HFFc6 (cell line): ENCODE measurements around the gene COL23A1. TPM values are rescaled to one million over a fixed set of nuclear protein-coding genes. Genes with fewer than 3 reads are reported as not detected.

Source experiments
- DNase-seq: peaks from one replicate; pipeline ENCODE4 v3.0.0-alpha.2; 2018
- H3K27ac Mint-ChIP-seq: 2 replicates; pipeline ENCODE4 v1.8.0; 2020; ENCODE audit warnings: mild to moderate bottlenecking, mixed read lengths
- H3K27me3 Mint-ChIP-seq: 2 replicates; pipeline ENCODE4 v1.8.0; 2021; ENCODE audit warnings: mild to moderate bottlenecking, moderate library complexity, mixed read lengths; ENCODE audit not compliant: insufficient read depth
- H3K36me3 Mint-ChIP-seq: 2 replicates; pipeline ENCODE4 v1.8.0; 2021; ENCODE audit warnings: low read depth, mixed read lengths
- H3K4me1 Mint-ChIP-seq: 2 replicates; pipeline ENCODE4 v1.8.0; 2020; ENCODE audit warnings: low read depth, mixed read lengths
- H3K4me3 Mint-ChIP-seq: 2 replicates; pipeline ENCODE4 v1.8.0; 2020; ENCODE audit warnings: mild to moderate bottlenecking, moderate library complexity, mixed read lengths
- H3K9me3 Mint-ChIP-seq: 2 replicates; pipeline ENCODE4 v1.8.0; 2020; ENCODE audit warnings: mild to moderate bottlenecking, mixed read lengths
- total RNA-seq, 6 experiments: library from RNA; stranded (reverse); fragmentation: NEBNext Ultra II Directional; extraction: Animal tissue kit (Norgen Biotek cat#: 25700); gene quantifications; 2 replicates in 1 of 6; 3 replicates in 5 of 6; pipeline ENCODE4 v1.2.3, GENCODE V29; 2021
- TF ChIP-seq, protein P1 (sequence below): fragments of 200-600 bp; sonication (generic); IDR thresholded peaks from 2 replicates; pipeline ENCODE4 v1.5.0; 2021; ENCODE audit warnings: antibody characterized with exemption, mild to moderate bottlenecking

COL23A1 gene
- total RNA-seq, 6 experiments from 2014 or later, result not detected

DNA sequence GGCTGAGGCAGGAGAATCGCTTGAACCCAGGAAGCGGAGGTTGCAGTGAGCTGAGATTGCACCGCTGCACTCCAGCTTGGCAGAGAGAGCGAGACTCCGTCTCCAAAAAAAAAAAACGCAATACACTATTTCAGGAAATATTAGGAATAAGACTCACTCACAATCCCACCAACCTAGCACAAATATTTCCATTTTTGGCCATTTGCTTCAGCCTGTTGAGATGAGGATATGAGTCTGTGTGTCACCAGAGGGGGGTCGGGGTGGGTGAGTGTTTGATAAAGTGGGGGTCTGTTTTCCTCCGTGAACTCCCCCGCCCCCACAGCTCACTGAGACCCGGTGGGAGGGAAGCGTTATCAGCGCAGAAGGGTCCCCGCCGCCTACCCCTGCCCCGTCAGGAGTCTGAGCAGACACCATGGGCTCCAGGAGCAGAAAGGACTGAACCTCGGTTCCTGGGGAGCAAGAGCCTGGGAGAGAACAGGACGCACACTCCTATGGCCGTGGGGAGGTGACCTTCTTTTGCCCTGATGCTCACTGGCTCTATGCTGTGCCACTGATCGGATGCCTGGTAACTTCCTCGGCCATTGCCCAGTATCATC lies 203.8 kb downstream of the COL23A1 start:
- H3K4me3 Mint-ChIP-seq, result no peak overlapping the region
- no peak for DNase-seq
- no peaks in the 10 kb centered on the region for H3K4me1 Mint-ChIP-seq
- peaks cover 48% of the 10 kb centered on the region for H3K9me3 Mint-ChIP-seq
- no peak overlapping the region for H3K27ac Mint-ChIP-seq
- TF ChIP-seq, protein P1, sequence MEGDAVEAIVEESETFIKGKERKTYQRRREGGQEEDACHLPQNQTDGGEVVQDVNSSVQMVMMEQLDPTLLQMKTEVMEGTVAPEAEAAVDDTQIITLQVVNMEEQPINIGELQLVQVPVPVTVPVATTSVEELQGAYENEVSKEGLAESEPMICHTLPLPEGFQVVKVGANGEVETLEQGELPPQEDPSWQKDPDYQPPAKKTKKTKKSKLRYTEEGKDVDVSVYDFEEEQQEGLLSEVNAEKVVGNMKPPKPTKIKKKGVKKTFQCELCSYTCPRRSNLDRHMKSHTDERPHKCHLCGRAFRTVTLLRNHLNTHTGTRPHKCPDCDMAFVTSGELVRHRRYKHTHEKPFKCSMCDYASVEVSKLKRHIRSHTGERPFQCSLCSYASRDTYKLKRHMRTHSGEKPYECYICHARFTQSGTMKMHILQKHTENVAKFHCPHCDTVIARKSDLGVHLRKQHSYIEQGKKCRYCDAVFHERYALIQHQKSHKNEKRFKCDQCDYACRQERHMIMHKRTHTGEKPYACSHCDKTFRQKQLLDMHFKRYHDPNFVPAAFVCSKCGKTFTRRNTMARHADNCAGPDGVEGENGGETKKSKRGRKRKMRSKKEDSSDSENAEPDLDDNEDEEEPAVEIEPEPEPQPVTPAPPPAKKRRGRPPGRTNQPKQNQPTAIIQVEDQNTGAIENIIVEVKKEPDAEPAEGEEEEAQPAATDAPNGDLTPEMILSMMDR, result no peak
- H3K36me3 Mint-ChIP-seq, result peaks cover 6% of the 10 kb centered on the region; the same call in 1 of the 2 replicates
- H3K27me3 Mint-ChIP-seq, result peaks cover 18% of the 10 kb centered on the region

DNA sequence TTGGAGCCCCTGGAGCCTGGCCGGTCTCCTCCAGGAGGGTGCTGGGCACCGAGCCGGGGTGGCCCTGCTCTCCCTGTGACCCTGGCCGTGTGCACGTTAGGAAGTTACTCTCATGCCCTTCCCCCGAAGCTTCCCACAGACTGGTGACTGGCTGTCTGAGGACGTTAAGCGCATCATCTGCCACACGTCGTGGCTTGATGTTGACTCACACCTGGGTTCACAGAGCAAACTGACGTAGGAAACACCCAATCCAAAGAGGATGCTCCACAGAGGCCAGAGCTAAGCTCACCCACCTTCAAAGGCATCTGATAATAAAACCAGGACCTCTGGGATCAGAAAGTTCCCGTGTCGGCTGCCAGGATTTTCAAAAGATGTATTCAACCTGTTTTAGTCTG lies 204.7 kb downstream of the COL23A1 start:
- no peak for DNase-seq
- H3K4me3 Mint-ChIP-seq, result no peak overlapping the region
- peaks cover 42% of the 10 kb centered on the region for H3K9me3 Mint-ChIP-seq
- TF ChIP-seq, protein P1, result no peak
- H3K27ac Mint-ChIP-seq, result no peak overlapping the region
- H3K36me3 Mint-ChIP-seq, result peaks cover 6% of the 10 kb centered on the region
- peaks cover 18% of the 10 kb centered on the region for H3K27me3 Mint-ChIP-seq
- H3K4me1 Mint-ChIP-seq, result no peaks in the 10 kb centered on the region

DNA sequence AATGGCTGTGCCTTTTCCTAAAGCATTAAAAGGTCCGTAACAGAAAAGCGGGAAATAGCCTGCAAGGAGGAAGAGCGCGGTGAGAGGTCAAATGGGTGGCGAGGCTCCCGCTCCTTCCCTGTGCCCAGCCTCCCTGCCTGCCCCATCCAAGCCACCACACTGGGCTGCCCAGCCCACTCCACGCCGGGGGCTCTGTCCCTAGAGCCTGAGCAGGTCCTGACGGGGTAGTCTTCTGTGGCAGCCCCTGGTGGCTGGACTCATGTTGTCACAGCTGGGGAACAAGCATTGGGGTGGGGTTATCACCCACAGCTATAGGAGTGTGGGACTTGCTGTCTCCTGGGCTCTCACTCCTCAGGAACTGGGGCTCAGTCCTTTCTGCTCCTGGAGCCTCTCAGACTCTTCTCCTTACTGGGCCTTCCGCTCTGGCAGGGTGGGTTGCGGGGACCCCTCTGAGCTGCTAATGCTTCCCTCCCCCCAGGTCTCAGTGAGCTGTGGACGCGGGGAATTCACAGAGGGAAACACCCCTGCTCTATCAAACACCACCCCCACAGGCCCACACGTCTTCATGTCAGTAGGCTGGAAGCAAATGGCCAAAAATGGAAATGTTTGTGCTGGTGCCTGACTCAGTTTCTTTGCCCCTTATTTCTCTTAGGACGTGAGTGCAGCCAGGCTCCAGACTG lies 205.2 kb downstream of the COL23A1 start:
- DNase-seq, result no peak
- Mint-ChIP-seq H3K9me3 (peaks cover 42% of the 10 kb centered on the region), H3K4me1 (no peaks in the 10 kb centered on the region), H3K4me3 (no peak overlapping the region), H3K27ac (no peak overlapping the region), H3K27me3 (peaks cover 18% of the 10 kb centered on the region), H3K36me3 (peaks cover 6% of the 10 kb centered on the region)
- TF ChIP-seq, protein P1, result no peak

DNA sequence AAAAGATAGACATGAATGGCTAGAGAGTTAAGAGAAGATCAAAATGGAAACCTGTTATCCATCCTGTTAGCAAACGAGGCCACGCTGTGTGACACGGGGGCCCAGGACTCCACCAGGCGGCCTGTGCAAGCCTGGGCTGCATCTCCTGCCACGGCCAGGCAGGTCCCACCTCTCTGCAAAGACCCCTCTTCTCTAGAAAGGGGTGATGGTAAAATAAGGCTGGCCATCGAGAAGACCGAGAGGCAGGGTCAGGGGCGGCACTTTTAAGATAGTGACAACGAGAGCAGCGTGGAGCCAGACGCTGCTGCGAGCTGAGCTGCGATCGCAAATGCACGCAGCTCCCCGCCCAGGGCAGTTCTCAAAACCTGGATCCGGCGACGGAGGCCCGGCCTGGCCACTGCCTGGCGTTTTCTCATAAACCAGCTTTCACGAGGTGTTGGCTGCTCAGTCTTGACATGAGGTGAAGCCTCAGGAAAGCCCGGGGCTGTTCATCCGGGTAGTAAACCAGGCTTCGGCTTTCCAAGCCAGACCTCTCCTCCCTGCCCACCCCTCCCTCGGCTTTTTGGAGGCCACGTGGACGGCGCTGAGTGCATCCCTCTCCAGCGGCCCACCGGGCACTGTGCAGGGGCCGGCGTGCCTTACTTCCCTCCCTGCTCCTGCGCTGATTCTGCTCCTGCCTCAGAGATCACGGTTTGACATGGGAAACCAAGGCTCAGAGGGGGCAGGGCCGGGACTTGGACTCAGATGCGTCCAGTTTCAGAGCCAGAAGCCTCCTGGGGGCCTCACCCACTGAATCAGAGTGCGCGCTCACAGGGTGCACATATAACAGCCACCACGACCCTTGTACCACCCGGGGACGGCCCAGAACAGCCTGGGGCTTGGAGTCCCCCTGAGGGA lies 206.0 kb downstream of the COL23A1 start:
- Mint-ChIP-seq H3K4me3 (no peak overlapping the region), H3K4me1 (no peaks in the 10 kb centered on the region), H3K36me3 (peaks cover 6% of the 10 kb centered on the region), H3K9me3 (peaks cover 37% of the 10 kb centered on the region), H3K27me3 (peaks cover 17% of the 10 kb centered on the region), H3K27ac (no peak overlapping the region)
- no peak for DNase-seq
- TF ChIP-seq, protein P1, result no peak

DNA sequence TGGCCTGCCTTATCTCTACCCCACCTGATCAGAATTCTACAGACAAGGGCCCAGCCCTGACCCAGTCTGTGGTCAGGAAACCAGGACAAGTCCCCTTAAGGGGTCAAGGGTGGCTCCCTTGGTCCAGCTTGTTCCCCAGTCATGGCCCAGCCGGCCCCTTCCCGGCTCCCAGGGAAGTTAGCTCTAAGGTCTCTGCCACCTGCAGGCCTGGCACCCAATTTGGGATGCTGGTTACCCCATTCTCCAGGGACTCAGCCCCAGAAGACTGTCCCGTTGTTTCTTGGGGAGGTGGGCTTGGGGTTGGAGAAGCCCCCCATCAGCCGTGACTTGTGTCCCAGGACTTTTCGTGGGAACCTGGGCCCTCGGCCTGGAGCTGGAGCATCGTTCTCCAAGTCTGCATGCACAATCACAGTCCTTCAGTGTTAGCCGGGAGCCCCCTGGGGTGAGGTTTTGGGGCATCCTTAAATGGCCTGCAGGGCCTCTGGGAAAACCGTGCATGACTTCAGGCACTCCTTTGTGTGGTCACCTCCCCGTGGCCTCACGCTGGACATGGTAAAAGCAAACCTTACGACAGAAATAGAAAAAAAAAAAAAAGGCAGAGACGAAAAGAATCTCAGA lies 206.8 kb downstream of the COL23A1 start:
- Mint-ChIP-seq H3K27ac (no peak overlapping the region), H3K4me3 (no peak overlapping the region), H3K36me3 (peaks cover 6% of the 10 kb centered on the region), H3K9me3 (peaks cover 38% of the 10 kb centered on the region), H3K27me3 (peaks cover 17% of the 10 kb centered on the region), H3K4me1 (no peaks in the 10 kb centered on the region)
- TF ChIP-seq, protein P1, result no peak
- DNase-seq, result no peak
